Measurements from ENCODE around the gene KCNT2.

DNA sequence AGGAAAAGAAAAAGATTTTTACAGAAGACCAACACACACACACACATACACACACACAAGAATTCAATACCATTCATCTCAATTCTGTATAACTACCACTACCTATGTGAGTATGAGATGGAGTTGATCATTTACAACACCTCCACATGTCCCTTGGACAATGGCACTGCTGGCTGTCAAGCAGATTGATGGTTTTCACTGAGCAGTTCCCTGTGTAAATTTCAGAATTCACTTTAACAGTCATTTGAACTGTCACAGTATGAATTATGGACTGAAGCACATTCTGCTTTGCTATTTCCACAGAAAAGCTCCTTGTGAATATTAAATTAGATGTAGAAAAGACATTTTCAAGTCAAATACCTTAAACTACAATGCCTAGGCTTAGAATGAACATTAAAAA is 14.3 kb downstream of the KCNT2 start:
- TF ChIP-seq, protein P1, sequence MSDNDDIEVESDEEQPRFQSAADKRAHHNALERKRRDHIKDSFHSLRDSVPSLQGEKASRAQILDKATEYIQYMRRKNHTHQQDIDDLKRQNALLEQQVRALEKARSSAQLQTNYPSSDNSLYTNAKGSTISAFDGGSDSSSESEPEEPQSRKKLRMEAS (IDR thresholded peaks at IDR 0.05) = no peak
- TF ChIP-seq, protein P2, sequence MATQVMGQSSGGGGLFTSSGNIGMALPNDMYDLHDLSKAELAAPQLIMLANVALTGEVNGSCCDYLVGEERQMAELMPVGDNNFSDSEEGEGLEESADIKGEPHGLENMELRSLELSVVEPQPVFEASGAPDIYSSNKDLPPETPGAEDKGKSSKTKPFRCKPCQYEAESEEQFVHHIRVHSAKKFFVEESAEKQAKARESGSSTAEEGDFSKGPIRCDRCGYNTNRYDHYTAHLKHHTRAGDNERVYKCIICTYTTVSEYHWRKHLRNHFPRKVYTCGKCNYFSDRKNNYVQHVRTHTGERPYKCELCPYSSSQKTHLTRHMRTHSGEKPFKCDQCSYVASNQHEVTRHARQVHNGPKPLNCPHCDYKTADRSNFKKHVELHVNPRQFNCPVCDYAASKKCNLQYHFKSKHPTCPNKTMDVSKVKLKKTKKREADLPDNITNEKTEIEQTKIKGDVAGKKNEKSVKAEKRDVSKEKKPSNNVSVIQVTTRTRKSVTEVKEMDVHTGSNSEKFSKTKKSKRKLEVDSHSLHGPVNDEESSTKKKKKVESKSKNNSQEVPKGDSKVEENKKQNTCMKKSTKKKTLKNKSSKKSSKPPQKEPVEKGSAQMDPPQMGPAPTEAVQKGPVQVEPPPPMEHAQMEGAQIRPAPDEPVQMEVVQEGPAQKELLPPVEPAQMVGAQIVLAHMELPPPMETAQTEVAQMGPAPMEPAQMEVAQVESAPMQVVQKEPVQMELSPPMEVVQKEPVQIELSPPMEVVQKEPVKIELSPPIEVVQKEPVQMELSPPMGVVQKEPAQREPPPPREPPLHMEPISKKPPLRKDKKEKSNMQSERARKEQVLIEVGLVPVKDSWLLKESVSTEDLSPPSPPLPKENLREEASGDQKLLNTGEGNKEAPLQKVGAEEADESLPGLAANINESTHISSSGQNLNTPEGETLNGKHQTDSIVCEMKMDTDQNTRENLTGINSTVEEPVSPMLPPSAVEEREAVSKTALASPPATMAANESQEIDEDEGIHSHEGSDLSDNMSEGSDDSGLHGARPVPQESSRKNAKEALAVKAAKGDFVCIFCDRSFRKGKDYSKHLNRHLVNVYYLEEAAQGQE (IDR thresholded peaks at IDR 0.05; ENCODE audit: low read depth) = no peak
- TF ChIP-seq TCF12 (IDR thresholded peaks at IDR 0.05; ENCODE audit: low read depth) (no peak), CEBPB (IDR thresholded peaks at IDR 0.05) (no peak), TAF1 (IDR thresholded peaks at IDR 0.05; ENCODE audit: low read depth) (no peak), ZBTB7A (IDR thresholded peaks at IDR 0.05; ENCODE audit: low read depth) (no peak), YY1 (IDR thresholded peaks at IDR 0.05; ENCODE audit: low read depth) (no peak), EP300 (IDR thresholded peaks at IDR 0.05; ENCODE audit: borderline replicate concordance) (no peak), TEAD4 (IDR thresholded peaks at IDR 0.05) (no peak), CREB1 (IDR thresholded peaks at IDR 0.05; ENCODE audit: low read depth) (no peak)
- TF ChIP-seq, protein P3, sequence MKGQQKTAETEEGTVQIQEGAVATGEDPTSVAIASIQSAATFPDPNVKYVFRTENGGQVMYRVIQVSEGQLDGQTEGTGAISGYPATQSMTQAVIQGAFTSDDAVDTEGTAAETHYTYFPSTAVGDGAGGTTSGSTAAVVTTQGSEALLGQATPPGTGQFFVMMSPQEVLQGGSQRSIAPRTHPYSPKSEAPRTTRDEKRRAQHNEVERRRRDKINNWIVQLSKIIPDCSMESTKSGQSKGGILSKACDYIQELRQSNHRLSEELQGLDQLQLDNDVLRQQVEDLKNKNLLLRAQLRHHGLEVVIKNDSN (IDR thresholded peaks at IDR 0.05) = no peak
